ENCODE results near the gene UPF3B.

The UPF3B gene

GRCh38 chrX:119802546-119802945 lies 50.2 kb downstream of the UPF3B start:
- Mint-ChIP-seq H3K36me3 (ENCODE audit: insufficient read depth) (no peaks in the 10 kb centered on the region), H3K9me3 (no peaks in the 10 kb centered on the region), H3K27ac (no peak overlapping the region), H3K27me3 (no peaks in the 10 kb centered on the region), H3K4me3 (no peak overlapping the region), H3K4me1 (ENCODE audit: low read depth in 2 of 2) (no peaks in the 10 kb centered on the region)
- DNase-seq, result no peak
- no peak for ATAC-seq (replicated peaks)

GRCh38 chrX:119801253-119802221 lies 51.2 kb downstream of the UPF3B start:
- Mint-ChIP-seq H3K4me3 (no peak overlapping the region), H3K36me3 (ENCODE audit: insufficient read depth) (no peaks in the 10 kb centered on the region), H3K27ac (no peak overlapping the region), H3K9me3 (no peaks in the 10 kb centered on the region), H3K27me3 (no peaks in the 10 kb centered on the region), H3K4me1 (ENCODE audit: low read depth in 2 of 2) (no peaks in the 10 kb centered on the region)
- ATAC-seq (replicated peaks), result no peak
- DNase-seq, result no peak

GRCh38 chrX:119791437-119792231 lies 61.1 kb downstream of the UPF3B start, which contains the start of gene RPL39:
RPL39 (minus strand) TSS chrX:119791630; CDS start chrX:119791576, 54 bp downstream.
- H3K27ac Mint-ChIP-seq, result peak within 1 kb of the TSS; percentile 97
- H3K27me3 Mint-ChIP-seq, result no peaks in the 10 kb centered on the region
- ATAC-seq (replicated peaks) (peak; percentile 89), DNase-seq (peak; percentile 72 to 75 (median 74))
- H3K9me3 Mint-ChIP-seq, result no peaks in the 10 kb centered on the region
- H3K36me3 Mint-ChIP-seq (ENCODE audit: insufficient read depth), result peaks cover 44% of the 10 kb centered on the region
- H3K4me3 Mint-ChIP-seq, result peak within 1 kb of the TSS; percentile 92 to 94
- H3K4me1 Mint-ChIP-seq (ENCODE audit: low read depth in 2 of 2), result peaks cover 11 to 15% of the 10 kb centered on the region in 2 donors

- Mint-ChIP-seq H3K27ac (peak overlapping the region; percentile 97), H3K4me3 (peak overlapping the region; percentile 92 to 94), H3K27me3 (no peaks in the 10 kb centered on the region), H3K9me3 (no peaks in the 10 kb centered on the region), H3K4me1 (ENCODE audit: low read depth in 2 of 2) (peaks cover 11 to 15% of the 10 kb centered on the region in 2 donors), H3K36me3 (ENCODE audit: insufficient read depth) (peaks cover 50% of the 10 kb centered on the region)
- peak; percentile 26 for ATAC-seq (replicated peaks)
- DNase-seq, result peak; percentile 20 to 33 (median 21)
Observed at GRCh38 chrX:119790977-119791436, 61.8 kb downstream of the UPF3B start.

GRCh38 chrX:119784747-119785446 lies 67.9 kb downstream of the UPF3B start:
- peak; percentile 76 for ATAC-seq (replicated peaks)
- H3K4me3 Mint-ChIP-seq, result no peak overlapping the region
- H3K27me3 Mint-ChIP-seq, result no peaks in the 10 kb centered on the region
- peaks cover 15 to 19% of the 10 kb centered on the region in 2 donors for H3K4me1 Mint-ChIP-seq (ENCODE audit: low read depth in 2 of 2)
- no peaks in the 10 kb centered on the region for H3K9me3 Mint-ChIP-seq
- H3K27ac Mint-ChIP-seq, result peak overlapping the region in 1 of 2 donors; percentile 38
- peaks cover 65% of the 10 kb centered on the region for H3K36me3 Mint-ChIP-seq (ENCODE audit: insufficient read depth)
- DNase-seq, result peak; percentile 28 to 50 (median 37)

Data from effector memory CD8-positive, alpha-beta T cell (primary cell).